ENCODE data around the gene CAPN15. TPM values are rescaled to one million over a fixed set of nuclear protein-coding genes. Genes with fewer than 3 reads are reported as not detected.

CAPN15 gene
- total RNA-seq, 1 experiment from 2014 or later: 60.0 TPM

DNA sequence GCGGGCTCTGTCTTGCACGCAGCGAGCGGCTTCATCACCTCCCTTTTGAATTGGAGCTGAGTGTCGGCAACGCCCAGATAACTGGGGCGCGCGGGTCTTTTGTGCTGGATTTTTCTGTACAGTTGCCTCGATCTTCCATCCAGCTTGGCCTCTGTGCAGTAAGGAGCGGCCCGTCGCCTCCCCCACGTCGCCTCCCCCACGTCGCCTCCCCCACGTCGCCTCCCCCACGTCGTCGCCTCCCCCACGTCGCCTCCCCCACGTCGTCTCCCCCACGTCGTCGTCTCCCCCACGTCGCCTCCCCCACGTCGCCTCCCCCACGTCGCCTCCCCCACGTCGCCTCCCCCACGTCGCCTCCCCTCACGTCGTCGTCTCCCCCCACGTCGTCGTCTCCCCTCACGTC lies 17.0 kb downstream of the CAPN15 start:
- no peak for DNase-seq (ENCODE audit: low spot score)

DNA sequence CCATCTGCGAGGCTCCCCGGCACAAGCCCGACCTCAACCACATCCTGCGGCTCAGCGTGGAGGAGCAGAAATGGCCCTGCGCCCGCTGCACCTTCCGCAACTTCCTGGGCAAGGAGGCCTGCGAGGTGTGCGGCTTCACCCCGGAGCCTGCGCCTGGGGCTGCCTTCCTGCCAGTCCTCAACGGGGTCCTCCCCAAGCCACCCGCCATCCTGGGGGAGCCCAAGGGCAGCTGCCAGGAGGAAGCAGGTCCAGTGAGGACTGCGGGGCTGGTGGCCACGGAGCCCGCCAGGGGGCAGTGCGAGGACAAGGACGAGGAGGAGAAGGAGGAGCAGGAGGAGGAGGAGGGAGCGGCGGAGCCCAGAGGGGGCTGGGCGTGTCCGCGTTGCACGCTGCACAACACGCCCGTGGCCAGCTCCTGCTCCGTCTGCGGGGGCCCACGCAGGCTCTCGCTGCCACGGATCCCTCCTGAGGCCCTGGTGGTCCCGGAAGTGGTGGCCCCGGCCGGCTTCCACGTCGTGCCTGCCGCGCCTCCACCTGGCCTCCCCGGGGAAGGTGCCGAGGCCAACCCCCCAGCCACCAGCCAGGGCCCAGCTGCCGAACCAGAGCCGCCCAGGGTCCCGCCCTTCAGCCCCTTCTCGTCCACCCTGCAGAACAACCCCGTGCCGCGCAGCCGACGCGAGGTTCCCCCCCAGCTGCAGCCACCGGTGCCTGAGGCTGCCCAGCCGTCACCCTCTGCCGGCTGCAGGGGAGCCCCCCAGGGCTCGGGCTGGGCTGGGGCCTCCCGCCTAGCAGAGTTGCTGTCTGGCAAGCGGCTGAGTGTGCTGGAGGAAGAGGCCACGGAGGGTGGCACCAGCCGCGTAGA lies 19.6 kb downstream of the CAPN15 start:
- no peak for DNase-seq (ENCODE audit: low spot score)

DNA sequence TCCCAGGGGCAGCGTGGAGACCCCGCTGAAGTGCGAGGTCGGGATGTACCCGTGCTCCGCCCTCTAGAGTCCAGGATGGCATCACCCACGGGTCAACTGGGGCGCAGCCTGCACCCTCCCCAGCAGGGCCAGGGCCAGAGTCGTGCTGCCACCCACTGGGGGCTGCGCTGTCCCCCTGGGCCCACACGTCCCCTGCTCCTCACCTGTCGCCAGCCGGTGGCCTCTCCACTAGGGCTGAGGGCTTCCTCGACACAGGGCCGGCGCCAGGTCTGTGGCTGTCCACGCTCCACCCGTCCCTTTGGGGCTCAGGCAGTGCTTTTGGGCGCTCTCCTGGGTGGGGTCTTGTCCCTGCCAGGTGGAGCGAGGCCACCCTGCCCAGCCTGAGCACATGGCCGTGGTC lies 21.1 kb downstream of the CAPN15 start:
- no peak for DNase-seq (ENCODE audit: low spot score)

DNA sequence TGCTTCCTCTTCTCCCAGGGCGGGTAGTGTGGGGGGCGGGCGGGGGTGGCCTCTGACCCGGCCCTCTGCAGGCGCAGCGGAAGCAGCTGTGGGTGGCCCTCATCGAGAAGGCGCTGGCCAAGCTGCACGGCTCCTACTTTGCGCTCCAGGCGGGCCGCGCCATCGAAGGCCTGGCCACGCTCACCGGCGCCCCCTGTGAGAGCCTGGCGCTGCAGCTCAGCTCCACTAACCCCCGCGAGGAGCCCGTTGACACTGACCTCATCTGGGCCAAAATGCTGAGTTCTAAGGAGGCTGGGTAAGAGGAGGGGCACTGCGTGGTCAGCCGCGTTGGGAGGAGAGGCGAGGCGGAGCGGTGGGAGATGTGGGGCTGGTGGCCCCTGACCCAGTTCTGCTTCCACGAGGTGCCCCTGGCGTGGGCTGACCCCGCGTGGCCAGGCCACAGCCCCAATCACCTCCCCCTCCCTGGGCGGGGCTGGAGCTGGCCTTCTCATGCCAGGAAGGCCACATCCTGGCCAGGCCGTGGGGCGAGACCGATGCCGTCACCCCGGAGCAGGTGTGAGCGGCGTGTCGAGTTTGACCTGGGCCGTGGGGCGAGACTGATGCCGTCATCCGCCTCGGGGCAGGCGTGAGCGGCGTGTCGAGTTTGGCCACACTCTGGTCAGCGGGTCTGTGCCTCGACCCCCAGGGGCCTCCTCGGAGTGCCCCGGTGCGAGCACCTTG lies 22.2 kb downstream of the CAPN15 start:
- no peak for DNase-seq (ENCODE audit: low spot score)

DNA sequence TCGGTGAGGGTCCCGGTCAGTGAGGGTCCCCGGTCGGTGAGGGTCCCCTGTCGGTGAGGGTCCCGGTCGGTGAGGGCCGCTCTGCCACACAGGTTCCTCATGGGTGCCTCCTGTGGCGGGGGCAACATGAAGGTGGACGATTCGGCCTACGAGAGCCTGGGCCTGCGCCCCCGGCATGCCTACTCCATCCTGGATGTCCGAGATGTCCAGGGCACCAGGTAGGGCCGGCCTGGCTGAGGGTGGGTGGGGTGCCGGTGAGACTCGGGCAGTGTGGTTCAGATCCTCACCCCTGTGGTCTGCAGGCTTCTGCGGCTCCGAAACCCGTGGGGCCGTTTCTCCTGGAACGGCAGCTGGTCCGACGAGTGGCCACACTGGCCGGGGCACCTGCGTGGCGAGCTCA lies 23.7 kb downstream of the CAPN15 start:
- DNase-seq (ENCODE audit: low spot score): no peak

- DNase-seq (ENCODE audit: low spot score): no peak
Observed at GRCh38 chr16:552171-552570, 24.7 kb downstream of the CAPN15 start.

- DNase-seq (ENCODE audit: low spot score): no peak
Observed at GRCh38 chr16:553601-554296, 26.2 kb downstream of the CAPN15 start.

DNA sequence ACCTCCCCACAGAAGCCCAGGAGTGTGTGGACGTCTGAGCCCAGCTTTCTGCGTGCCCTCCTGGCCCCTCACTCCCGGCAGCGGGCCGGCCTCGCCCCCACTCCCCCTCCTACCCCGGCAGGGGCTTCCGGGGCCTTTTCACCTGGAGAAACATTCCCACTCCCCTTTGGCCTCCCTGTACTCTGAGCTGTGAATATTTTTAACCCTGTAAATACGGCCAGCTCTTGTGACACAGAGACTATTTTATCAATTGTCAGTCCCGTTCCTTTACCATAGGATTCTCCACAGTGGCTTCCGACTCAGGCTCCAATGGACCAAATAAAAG lies 26.7 kb downstream of the CAPN15 start:
- no peak for DNase-seq (ENCODE audit: low spot score)

DNA sequence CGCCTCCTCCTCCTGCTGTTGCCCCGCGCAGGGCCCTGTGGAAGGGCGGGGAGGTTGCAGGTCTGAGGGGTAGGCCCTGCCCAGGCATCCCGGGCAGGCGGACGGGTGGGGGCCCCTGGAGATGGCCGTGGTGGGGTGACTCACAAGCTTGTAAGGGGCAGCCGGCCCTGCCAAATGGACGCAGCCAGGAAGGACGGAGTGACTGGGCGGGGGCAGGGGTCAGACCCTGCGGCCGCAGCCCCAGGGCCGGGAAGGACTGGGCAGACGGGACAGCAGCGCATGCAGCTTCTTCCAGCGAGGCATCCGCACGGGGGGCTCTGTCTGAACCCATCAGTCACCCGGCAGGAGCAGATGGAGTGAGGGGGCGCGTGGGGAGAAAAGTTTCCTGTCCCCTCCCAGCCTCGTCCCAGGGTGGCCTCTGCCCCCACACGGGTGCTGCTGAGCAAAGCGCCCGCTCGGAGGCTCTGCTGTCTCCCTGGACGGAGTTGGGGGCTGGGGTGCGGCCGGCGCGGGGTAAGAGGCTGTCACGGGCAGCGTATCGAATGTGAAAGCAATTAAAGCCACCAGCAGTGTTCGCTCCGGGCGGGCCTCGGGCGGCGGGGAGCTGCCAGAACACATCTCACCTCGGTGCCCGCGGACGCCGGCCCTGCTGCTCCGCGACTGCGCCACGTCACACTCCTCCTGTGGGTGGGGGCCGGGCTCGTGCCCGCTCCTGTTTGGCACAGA lies 27.3 kb downstream of the CAPN15 start:
- DNase-seq (ENCODE audit: low spot score): peak; percentile 86

DNA sequence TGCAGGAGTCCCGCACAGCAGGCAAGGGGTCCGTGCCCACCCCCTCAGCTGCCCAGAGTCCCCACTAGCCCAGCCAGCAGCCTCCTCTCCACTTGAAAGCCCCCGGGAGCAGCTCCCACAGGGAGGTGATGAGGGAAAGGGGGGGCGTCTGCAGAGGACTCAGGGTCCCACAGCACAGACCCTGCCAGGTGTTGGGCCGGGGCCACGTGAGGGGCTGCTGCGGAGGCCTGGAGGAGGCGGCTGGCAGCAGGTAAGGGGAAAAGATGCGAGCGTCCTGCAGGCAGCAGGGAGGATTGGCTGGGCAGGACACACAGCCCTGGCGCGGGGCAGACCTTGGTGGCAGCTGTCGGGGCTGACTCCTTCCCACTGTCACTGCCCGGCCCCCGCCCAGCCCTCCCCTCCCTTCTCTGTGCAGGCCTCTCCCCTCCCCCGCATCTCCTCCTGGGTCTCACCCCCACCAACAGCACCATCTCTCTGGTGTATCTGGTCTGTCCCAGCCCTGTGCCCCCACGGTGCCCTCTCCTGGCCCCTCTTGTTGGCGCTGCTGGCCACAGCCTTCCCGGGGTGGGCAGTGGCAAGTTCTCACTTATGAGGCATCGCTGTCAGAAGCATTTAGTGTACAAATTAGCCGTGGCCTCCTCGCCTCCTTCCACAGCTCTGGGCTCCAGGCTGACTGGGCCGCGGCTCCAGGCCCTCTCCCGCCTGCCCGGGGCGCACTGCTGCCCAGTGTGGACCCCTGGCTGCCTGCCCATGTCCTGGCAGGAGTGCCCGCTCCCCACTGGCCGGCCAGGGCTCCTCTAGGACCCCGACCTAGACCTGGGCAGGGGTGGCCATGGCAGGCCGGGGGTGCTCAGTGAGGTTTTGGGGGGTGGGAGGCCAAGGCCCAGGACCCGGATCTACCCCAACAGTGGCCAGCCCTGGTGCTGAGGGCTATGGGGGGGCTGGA lies 28.3 kb downstream of the CAPN15 start:
- no peak for DNase-seq (ENCODE audit: low spot score)

GRCh38 chr16:556474-557173 lies 29.1 kb downstream of the CAPN15 start:
- DNase-seq (ENCODE audit: low spot score): no peak

GRCh38 chr16:557463-558297 lies 30.2 kb downstream of the CAPN15 start:
- DNase-seq (ENCODE audit: low spot score): no peak

GRCh38 chr16:558298-559020 lies 30.9 kb downstream of the CAPN15 start:
- no peak for DNase-seq (ENCODE audit: low spot score)

DNA sequence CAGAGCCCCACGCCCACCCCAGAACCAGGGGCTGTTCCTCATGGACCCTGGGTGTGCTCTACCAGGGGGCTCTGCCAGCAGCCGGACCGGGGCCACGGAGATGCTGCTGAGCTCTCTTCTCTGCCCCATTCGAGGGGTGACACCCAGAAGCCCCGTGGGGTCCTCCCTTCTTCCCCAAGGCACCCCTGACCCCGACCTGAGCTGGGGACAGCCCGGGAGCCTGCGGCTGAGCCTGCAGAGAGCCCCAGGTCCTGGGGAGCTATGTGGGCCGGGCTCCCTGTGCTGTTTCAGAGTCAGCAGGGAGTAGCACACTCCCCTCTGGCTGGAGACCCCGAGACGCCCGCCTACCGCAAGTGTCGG lies 31.5 kb downstream of the CAPN15 start:
- DNase-seq (ENCODE audit: low spot score): no peak

DNA sequence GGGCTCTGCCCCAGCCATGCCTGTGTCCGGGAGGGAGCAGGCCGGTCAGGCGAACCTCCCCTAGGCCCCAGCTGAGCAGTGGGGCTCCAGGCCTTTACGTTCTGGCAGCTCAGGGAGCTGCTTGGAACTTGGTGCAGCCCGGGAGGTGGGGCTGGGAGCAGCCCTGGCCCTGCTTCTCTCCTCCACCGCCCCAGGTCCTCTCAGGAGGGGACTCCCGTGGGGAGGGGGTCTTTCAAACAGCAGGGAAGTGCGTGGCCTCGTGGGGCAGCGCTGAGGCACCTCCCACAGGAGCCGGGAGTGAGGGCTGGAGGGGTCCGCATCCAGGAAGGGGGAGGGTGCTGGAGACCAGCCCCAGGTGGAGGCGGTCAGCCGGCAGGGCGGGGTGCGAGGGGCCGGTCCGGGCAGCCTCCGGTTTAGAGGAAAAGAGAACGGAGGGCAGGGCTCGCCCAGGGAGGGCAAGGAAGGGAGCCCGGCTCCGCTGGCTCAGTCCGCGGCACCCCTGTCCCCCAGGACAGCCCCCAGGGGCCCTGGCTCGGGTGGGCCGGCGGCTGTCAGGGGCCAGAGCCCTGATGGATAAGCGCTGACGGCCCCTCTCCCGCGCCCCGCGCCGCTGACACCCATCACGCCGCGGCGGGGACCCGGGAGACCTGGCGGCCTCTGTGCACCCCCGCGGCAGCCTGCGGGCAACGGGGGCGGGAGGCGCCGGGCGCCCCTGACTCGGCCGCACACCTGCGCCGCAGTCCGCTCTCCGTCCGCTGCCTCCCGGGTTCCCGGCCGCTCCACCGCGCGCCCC lies 32.1 kb downstream of the CAPN15 start:
- no peak for DNase-seq (ENCODE audit: low spot score)

DNA sequence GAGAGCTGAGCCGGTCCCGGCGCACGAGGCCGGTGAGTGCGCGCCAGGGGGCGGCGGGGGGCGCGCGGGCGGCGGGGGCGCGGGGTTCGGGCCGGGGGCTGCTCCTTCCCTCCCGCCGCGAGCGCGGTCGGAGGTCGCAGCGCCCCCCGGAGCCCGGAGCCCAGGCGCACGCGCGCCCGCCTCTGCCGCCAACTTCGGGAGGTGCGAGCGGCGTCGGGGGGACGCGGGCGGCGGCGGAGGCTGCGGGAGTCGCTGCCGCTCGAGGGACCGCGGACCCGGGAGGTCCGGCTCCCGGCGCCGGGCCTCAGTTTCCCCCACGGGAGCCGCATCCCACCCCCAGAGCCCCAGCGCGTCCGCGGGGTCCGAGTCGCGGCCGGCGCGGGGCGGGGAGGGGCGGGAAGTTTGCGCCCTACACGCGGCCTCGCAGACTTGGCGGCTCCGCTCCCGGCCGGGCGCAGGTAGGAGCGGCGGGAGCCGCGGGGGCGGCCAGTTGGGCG lies 32.7 kb downstream of the CAPN15 start, which contains the start of gene PRR35:
Gene PRR35, plus strand, starts transcription at position 191 of the 497 bp plus-strand sequence. CDS start 2,901 bp downstream, outside the sequence.
- DNase-seq (ENCODE audit: low spot score): no peak

DNA sequence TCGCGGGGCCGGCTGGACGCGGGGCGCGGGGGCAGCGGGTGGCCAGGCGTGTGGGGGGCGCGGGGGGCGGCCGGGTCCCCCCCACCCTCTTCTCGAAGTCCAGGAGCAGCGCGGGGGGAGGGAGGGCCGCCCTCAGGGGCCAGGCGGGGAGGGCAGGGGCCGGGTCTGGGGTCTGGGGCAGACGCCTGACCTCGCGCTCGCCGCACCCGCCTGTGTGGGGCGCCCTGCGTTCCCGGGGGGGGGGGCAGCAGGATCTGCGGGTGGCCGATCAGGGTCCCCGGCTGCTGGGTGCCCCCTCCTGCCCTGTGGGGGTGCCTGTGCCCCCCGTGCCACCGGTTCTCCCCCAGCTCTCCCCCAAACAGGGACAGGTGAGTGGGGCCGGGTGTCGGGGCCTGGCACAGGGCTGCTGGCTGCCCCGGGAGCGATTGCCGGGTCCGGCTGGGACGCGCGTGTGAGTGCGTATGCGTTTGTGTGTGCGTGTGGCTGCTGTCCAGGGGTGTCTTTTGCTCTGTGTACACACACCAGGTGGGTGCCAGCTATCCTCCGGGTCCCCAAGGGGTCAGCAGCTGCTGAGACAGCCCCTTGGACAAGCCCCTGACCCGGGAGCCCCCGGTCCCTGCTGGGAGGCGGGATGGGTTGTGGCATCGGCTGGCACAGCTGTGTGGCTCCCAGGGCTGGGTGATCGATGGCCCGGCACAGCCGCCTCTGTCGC lies 33.3 kb downstream of the CAPN15 start:
- no peak for DNase-seq (ENCODE audit: low spot score)

Data from A172 (cell line).